ENCODE measurements around the gene KDSR.
"Not testable (repeated sequence)": the region's sequence is repeated elsewhere in the genome, so short reads cannot be mapped to it uniquely, and the experiment has no call there.

DNA sequence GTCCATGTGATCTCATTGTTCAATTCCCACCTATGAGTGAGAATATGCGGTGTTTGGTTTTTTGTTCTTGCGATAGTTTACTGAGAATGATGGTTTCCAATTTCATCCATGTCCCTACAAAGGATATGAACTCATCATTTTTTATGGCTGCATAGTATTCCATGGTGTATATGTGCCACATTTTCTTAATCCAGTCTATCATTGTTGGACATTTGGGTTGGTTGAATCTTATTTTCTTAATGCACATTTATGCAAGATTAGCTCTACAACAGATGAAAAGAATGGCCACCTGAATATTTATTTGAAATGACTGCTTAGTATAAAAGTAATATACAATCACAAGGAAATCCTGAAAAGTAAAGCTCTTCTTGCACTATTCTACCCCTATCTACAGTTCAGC is 3.6 kb downstream of the KDSR start:
- TF ChIP-seq, protein P1, sequence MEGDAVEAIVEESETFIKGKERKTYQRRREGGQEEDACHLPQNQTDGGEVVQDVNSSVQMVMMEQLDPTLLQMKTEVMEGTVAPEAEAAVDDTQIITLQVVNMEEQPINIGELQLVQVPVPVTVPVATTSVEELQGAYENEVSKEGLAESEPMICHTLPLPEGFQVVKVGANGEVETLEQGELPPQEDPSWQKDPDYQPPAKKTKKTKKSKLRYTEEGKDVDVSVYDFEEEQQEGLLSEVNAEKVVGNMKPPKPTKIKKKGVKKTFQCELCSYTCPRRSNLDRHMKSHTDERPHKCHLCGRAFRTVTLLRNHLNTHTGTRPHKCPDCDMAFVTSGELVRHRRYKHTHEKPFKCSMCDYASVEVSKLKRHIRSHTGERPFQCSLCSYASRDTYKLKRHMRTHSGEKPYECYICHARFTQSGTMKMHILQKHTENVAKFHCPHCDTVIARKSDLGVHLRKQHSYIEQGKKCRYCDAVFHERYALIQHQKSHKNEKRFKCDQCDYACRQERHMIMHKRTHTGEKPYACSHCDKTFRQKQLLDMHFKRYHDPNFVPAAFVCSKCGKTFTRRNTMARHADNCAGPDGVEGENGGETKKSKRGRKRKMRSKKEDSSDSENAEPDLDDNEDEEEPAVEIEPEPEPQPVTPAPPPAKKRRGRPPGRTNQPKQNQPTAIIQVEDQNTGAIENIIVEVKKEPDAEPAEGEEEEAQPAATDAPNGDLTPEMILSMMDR (IDR thresholded peaks at IDR 0.05): not testable (repeated sequence)
- not testable (repeated sequence) for TF ChIP-seq EZH2 (IDR thresholded peaks at IDR 0.05; ENCODE audit: borderline replicate concordance, insufficient read depth, low read depth, low read length, poor library complexity, severe bottlenecking)

Measured in B cell (primary cell).